GM18951 (cell line): Measurements from ENCODE around the gene HCN4.
"Not testable (repeated sequence)": the region's sequence is repeated elsewhere in the genome, so short reads cannot be mapped to it uniquely, and the experiment has no call there.

Experiments used
- POLR2A ChIP-seq: IDR thresholded peaks from 4 replicates; pipeline ENCODE4 v1.6.1; 2011; ENCODE audit warnings: mild to moderate bottlenecking; ENCODE audit not compliant: insufficient read length, insufficient read depth; ENCODE audit errors: extremely low read depth
- in situ Hi-C: fragments of 300-500 bp; cut with MboI; formaldehyde crosslinking; loops from one replicate; pipeline ENCODE4 v1.12.0; 2022; ENCODE audit warnings: low sequenced_read_pairs, mixed read lengths, inconsistent platforms; ENCODE audit not compliant: unreplicated experiment

The HCN4 gene

GRCh38 chr15:73321496-73322450 lies 47.0 kb downstream of the HCN4 start:
- TF ChIP-seq POLR2A, result no peak
- in situ Hi-C loops, result no loop called here

- in situ Hi-C loops, result no loop called here
- no peak for TF ChIP-seq POLR2A
Measured at GRCh38 chr15:73320619-73321180, 48.1 kb downstream of the HCN4 start.

- in situ Hi-C loops, result no loop called here
- no peak for TF ChIP-seq POLR2A
Measured at GRCh38 chr15:73319460-73320245, 49.1 kb downstream of the HCN4 start.

- in situ Hi-C loops, result no loop called here
Measured at GRCh38 chr15:73318463-73319351, 50.1 kb downstream of the HCN4 start.

GRCh38 chr15:73317651-73318462 lies 50.9 kb downstream of the HCN4 start:
- TF ChIP-seq POLR2A, result no peak
- in situ Hi-C loops, result no loop called here

More at GRCh38 chr15:73318463-73319351, 50.1 kb downstream of the HCN4 start:
- TF ChIP-seq POLR2A, result no peak

GRCh38 chr15:73313861-73314260 lies 54.9 kb downstream of the HCN4 start:
- no peak for TF ChIP-seq POLR2A
- in situ Hi-C loops, result no loop called here

- TF ChIP-seq POLR2A, result no peak
- in situ Hi-C loops, result no loop called here
Measured at GRCh38 chr15:73308305-73308704, 60.5 kb downstream of the HCN4 start.

- in situ Hi-C loops, result no loop called here
- no peak for TF ChIP-seq POLR2A
Measured at GRCh38 chr15:73305331-73306211, 63.2 kb downstream of the HCN4 start.

- TF ChIP-seq POLR2A, result no peak
- in situ Hi-C loops, result no loop called here
Measured at GRCh38 chr15:73303636-73304035, 65.1 kb downstream of the HCN4 start.

GRCh38 chr15:73300286-73300685 lies 68.5 kb downstream of the HCN4 start:
- in situ Hi-C loops, result not testable (repeated sequence)
